Thyroid gland (tissue), 4 donors: ENCODE results near the gene CRY2.

Experiments
- CTCF ChIP-seq, 6 experiments: fragments of 200-600 bp in 3 of 6; fragments of 450-650 bp in 3 of 6; sonication (generic) in 3 of 6; IDR thresholded peaks; one replicate each; pipeline ENCODE4 v1.5.1; 2016 to 2019; ENCODE audit warnings: antibody characterized with exemption in 6 of 6, mild to moderate bottlenecking in 2 of 6, inconsistent platforms in 1 of 6, moderate library complexity in 1 of 6
- POLR2A ChIP-seq, 2 donors: fragments of 450-650 bp; IDR thresholded peaks; one replicate each; pipeline ENCODE4 v1.6.1; 2017; ENCODE audit warnings: antibody characterized with exemption in 2 of 2, mild to moderate bottlenecking in 2 of 2, moderate library complexity in 1 of 2

GRCh38 chr11:45900916-45901617 is 53.8 kb downstream of the CRY2 start:
- no peak for TF ChIP-seq CTCF (IDR thresholded peaks at IDR 0.05)
- no peak for TF ChIP-seq POLR2A (IDR thresholded peaks at IDR 0.05)
